Hematopoietic multipotent progenitor cell treated with erythropoietin and hydrocortisone succinate and interleukin-3 and kit ligand, for 8 days (in vitro differentiated cells): ENCODE measurements around the gene TMEM145.
"Not testable (repeated sequence)": the region's sequence is repeated elsewhere in the genome, so short reads cannot be mapped to it uniquely, and the experiment has no call there.

ENCODE experiments used
- DNase-seq: peaks from one replicate; pipeline ENCODE4 v3.0.0-alpha.2; 2015

TMEM145 gene

DNA sequence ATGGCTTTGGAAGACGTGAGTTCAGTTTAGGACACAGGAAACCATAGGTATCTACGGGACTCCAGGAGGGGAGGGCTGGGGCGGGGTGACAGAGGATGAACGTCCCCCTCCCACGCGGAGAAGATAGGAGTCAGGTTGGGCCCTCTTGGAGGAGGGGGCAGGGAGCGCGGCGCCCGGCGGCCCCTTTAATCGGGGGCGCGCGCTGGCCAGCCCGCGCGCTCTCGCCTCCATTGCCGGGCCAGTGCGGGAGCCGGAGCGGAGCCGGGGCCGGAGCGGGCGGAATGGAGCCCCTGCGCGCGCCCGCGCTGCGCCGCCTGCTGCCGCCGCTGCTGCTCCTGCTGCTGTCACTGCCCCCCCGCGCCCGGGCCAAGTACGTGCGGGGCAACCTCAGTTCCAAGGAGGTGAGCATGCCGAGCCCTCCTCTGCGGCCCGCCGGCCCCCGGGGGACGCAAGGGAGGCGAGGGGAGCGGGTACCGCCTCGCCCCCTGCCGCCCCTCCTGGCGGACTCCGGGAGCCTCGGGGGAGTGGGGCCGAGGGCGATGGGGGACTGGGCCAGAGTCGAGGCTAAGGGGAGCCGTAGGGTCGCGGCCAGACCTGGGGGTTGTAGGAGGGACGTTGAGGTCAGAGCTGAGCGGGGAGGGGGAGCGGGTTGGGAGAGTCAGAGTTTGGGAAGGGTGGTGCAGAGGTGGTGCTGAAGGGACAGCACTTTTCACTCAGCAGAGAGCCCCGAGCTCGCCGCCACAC lies at the start of gene TMEM145:
TMEM145 (plus strand) TSS at position 214 of the 744 bp plus-strand sequence; CDS start at position 282, 68 bp downstream.
- DNase-seq, result peak; percentile 30

DNA sequence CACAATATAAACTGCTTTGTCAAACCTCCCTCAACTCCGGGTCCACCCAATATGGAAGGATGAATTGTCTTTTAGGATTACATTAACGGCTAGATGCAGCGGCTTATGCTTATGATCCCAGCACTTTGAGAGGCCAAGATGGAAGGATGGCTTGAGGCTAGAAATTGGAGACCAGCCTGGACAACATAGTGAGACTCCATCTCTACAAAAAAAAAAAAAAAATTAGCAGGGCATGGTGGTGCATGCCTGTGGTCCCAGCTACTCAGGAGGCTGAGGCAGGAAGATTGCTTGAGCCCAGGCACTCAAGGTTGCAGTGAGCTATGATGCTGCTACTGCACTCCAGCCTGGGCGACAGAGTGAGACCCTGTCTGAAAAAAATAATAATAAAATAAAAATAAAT lies 47.0 kb upstream of the TMEM145 start:
- not testable (repeated sequence) for DNase-seq

GRCh38 chr19:42266928-42267603 lies 46.0 kb upstream of the TMEM145 start:
- not testable (repeated sequence) for DNase-seq

- DNase-seq, result no peak
These were observed 45.4 kb upstream of the TMEM145 start for GRCh38 chr19:42267644-42268141.

DNA sequence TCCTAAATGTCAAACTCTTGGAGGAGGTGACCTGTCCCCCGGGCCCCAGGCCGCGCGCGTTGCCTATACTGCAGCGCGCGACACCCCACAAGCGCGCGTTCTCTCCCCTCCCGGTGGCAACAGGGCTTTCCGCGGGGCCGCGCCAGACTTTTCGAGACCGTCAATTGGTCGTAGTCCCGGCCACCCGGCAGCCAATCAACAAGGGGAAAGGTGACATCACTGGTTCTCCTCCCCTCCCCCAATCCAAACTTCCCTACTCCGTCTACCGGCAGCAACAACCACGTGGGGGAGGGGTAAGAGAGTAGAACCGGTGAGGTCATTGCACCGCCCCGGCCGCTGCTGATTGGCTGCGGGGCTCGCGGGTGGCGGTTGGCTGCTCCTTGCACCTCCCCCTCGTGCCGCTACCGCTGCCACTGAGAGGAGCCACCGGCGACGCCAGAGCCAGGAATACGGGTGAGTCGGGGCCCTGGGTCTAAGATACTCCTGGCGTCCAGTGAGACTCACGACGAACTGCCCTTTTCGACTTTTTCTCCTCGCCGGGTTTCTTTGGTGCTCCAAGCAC lies 44.9 kb upstream of the TMEM145 start:
- peak; percentile 100 for DNase-seq

GRCh38 chr19:42268704-42269477 lies 44.2 kb upstream of the TMEM145 start, which contains the start of gene CIC:
Gene CIC (plus strand): TSS chr19:42269252. CDS start chr19:42271784, 2,532 bp downstream.
- peak; percentile 100 for DNase-seq

DNA sequence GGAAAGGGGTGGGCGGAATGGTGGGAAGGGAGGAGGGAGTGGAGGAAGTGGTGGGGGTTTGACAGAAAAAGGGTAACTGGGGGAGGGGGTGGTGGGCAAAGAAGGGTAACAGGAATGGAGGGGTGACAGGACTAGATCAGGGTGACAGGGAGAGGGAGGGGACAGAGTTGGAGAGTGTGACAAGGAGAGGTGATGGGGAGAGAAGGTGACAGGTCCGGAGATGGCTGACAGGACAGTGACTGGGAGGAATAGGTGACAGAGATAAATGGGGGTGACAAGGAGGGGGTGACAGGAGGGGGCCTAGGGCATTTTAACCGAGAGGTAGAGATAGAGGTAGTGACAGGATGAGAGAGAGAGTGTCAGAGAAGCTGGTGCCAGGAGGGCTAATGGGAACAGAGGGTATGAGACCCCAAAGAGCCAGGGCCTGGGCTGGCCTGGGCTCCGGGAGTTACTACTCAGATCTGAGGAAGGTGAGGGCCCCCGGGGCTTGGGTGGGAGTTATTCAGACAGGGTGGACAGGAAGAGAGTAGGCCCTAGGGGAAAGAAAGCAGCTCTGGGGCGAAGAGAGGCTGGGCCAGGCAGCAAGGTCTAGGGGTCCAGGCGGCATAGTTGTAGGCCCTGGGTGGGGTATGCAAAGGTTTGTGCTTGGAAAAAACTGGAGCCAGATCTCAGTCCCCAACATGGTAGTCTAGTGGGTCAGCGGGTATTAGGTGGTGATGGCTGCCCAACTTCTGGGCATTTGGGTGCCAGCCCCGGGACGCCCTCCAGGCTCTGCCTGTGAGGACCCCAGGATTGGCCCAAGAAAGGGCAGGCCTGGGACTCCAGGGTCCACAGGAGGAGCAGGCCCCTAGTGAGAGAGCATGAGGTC lies 43.4 kb upstream of the TMEM145 start:
- no peak for DNase-seq

DNA sequence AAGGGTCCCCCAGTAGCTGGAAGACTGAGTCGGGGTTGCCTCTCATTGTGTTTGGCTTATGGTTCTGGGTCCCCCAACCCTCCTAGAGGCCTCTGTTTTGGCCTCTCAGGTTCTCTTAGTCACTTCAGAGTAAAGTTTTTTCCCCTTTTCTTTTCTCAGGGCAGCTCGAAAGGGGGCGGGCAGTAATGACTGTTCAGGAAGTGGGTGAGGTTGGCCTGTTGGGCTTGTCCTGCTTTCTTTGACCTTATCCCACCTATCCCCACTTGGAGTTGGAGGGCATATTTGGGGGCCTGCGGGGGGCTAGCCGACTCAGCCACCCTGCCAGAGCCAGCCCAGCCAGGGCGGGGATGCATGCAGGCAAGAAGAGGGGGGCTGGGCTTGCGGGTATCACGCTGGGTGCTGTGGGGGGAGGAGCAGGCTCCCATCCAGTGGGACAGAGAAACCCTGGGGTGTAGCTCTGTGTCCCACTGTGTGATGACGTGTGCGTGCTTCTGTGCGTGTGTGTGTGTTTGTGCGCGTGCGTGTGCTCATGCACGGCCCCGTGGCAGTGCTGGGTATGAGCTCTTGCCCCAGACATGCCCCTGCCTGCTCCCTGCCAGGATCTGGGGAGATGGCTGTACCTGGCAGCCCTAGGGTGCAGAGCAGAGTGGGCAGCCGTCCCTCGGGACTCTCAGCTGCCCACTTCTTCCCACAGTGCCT lies 42.6 kb upstream of the TMEM145 start:
- DNase-seq, result peak; percentile 86

- DNase-seq, result peak; percentile 54
These were observed 42.1 kb upstream of the TMEM145 start for GRCh38 chr19:42271045-42271419.

- DNase-seq, result no peak
These were observed 41.1 kb upstream of the TMEM145 start for GRCh38 chr19:42271861-42272534.

GRCh38 chr19:42272535-42272897 lies 40.6 kb upstream of the TMEM145 start:
- DNase-seq, result no peak

GRCh38 chr19:42272989-42273406 lies 40.1 kb upstream of the TMEM145 start:
- no peak for DNase-seq

DNA sequence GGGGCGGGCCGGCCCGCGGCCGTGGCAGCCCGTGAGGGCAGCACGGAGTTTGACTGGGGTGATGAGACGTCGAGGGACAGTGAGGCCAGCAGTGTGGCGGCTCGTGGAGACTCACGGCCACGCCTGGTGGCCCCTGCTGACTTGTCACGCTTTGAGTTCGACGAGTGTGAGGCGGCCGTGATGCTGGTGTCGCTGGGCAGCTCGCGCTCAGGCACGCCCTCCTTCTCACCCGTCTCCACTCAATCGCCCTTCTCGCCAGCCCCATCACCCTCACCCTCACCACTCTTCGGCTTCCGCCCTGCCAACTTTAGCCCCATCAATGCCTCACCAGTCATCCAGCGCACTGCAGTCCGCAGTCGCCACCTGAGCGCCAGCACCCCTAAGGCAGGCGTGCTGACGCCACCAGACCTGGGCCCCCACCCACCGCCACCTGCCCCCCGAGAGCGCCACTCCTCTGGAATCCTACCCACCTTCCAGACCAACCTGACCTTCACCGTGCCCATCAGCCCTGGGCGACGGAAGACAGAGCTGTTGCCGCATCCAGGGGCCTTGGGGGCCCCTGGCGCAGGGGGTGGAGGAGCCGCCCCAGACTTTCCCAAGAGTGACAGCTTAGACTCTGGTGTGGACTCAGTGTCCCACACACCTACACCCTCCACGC lies 39.6 kb upstream of the TMEM145 start:
- DNase-seq, result no peak

GRCh38 chr19:42274065-42274682 lies 38.9 kb upstream of the TMEM145 start:
- DNase-seq, result no peak

DNA sequence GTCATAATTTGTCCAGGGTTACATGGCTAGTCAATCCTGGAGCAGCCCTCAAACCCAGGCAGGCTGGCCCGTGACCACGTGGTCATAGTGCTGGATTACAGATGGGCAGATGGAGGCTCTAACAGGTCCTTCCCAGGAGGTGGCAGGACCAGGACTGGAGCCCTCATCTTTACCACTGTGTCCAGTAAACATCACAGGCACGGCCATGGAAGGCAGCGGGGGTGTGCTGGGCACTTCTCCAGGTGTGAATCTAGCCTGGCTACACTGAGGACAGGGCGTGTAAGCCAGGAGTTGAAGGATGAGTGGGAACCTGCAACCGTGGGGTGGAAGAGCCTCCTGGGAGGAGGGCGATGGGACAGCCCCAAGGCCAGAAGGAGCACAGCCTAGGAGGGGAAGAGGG lies 38.0 kb upstream of the TMEM145 start:
- DNase-seq, result no peak

- DNase-seq, result no peak
These were observed 37.6 kb upstream of the TMEM145 start for GRCh38 chr19:42275517-42275916.

DNA sequence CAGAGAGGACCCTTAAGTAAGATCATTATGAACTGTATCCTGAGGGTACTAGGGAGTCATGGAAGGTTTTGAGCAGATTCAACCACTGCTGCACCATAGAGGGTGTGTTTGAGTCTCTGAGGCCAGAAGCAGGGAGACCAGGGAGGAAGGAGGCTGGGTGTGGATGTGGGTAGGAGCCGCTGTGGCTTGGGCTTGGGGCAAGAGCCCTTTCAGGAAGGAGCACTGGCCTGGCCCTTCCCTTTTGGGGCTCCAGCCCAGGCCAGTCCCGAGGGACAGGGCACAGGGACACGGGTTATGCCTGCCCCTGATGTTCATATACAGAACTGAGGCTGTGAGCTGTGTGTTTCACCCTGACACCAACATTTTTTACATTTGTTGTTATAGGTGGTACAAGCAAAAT lies 36.8 kb upstream of the TMEM145 start:
- DNase-seq, result no peak

DNA sequence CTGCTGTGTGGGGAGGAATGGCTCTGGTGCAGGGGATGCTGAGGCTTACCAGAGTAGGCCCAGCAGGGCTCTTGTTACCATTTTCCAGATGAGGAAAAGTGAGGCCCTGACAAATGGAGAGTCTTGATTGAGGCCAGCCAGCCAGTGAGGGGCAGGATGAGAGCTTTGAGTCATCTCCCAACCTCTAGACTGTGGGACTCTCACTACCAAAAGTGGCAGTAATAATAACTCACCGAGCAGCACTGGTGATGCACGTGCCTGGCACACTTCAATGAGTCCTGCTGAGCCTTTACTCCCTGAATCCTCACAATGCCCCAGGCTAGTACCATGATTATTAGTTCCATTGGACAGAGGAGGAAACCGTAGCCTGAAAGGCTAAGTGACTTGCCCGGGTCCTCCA lies 36.3 kb upstream of the TMEM145 start:
- no peak for DNase-seq

DNA sequence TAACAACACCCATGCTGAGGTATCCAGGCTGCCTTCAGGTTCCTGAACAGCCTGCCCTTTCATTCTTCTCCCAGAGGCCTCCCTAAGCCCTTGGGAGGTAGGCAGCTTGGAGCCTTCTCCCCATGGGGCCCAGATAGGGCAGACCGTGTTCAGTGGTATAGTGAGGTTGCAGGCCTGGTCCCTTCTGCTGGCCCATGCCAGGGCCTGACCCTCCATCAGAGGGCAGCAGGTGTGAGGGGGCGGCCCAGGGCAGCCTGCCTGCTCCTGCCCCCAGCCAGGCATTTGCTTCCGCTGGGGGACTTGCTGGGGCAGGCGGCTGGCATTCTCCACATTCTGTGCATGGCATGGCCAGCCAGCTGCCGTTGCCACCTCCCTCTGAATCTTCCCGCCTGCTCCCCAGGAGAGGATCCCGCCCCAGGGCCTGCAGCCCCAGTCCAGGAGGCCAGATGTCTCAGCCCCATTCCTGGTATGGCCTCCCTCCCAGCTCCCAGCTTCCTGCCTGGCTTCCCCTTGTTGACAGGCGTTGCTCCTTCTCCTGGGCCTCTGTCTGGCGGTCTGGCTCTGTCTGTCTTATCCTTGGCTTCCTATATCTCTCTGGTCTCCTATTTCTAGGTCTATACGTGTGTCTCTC lies 35.2 kb upstream of the TMEM145 start:
- DNase-seq, result no peak
